Stimulated activated CD8-positive, alpha-beta memory T cell treated with anti-CD3 and anti-CD28 coated beads, Interleukin-4, amount 100 ng/mL, for 4 hours (primary cell): ENCODE results near the gene C22orf39.

Experiments
- DNase-seq, 2 donors: peaks; one replicate each; pipeline ENCODE4 v3.0.0-alpha.2; 2020; ENCODE audit warnings: low read depth in 2 of 2, low spot score in 1 of 2

C22orf39 gene

GRCh38 chr22:19431649-19432132 lies 15.8 kb downstream of the C22orf39 start, which contains the start of gene HIRA:
HIRA (minus strand) TSS chr22:19431733; CDS start chr22:19431476, 257 bp downstream.
- DNase-seq, result peak; percentile 74 to 79

- no peak for DNase-seq
Measured at GRCh38 chr22:19430890-19431541, 16.5 kb downstream of the C22orf39 start.

GRCh38 chr22:19429950-19430889 lies 17.3 kb downstream of the C22orf39 start:
- DNase-seq, result no peak

GRCh38 chr22:19424186-19424500 lies 23.4 kb downstream of the C22orf39 start:
- no peak for DNase-seq

GRCh38 chr22:19422440-19423301 lies 24.8 kb downstream of the C22orf39 start:
- DNase-seq, result no peak

- DNase-seq, result no peak
Measured at GRCh38 chr22:19420321-19420720, 27.2 kb downstream of the C22orf39 start.

- no peak for DNase-seq
Measured at GRCh38 chr22:19419464-19420178, 27.9 kb downstream of the C22orf39 start.

GRCh38 chr22:19419086-19419463 lies 28.4 kb downstream of the C22orf39 start:
- DNase-seq, result no peak

- DNase-seq, result no peak
Measured at GRCh38 chr22:19412923-19413322, 34.6 kb downstream of the C22orf39 start.

GRCh38 chr22:19412478-19412877 lies 35.0 kb downstream of the C22orf39 start:
- no peak for DNase-seq

- DNase-seq, result no peak
Measured at GRCh38 chr22:19411690-19412045, 35.8 kb downstream of the C22orf39 start.

GRCh38 chr22:19410941-19411689 lies 36.4 kb downstream of the C22orf39 start:
- no peak for DNase-seq

GRCh38 chr22:19407649-19408606 lies 39.6 kb downstream of the C22orf39 start:
- no peak for DNase-seq

GRCh38 chr22:19406846-19407245 lies 40.7 kb downstream of the C22orf39 start:
- no peak for DNase-seq

GRCh38 chr22:19406281-19406811 lies 41.2 kb downstream of the C22orf39 start:
- DNase-seq, result no peak

GRCh38 chr22:19405652-19406051 lies 41.9 kb downstream of the C22orf39 start:
- no peak for DNase-seq

- no peak for DNase-seq
Measured at GRCh38 chr22:19405133-19405532, 42.4 kb downstream of the C22orf39 start.

GRCh38 chr22:19404676-19405075 lies 42.8 kb downstream of the C22orf39 start:
- DNase-seq, result no peak
